Heart left ventricle (tissue), 13 donors: ENCODE results near the gene IL36B.

ENCODE experiments used
- CTCF ChIP-seq, 12 donors: fragments of 200-600 bp; sonication (generic) in 4 of 12; IDR thresholded peaks; one replicate each; pipeline versions ENCODE4 v1.5.0 to v1.8.0; 2018 to 2022; ENCODE audit warnings: antibody characterized with exemption in 12 of 12, mild to moderate bottlenecking in 5 of 12
- POLR2A ChIP-seq, 2 donors: fragments of 450-650 bp; IDR thresholded peaks; one replicate each; pipeline ENCODE4 v1.6.1; 2017; ENCODE audit warnings: antibody characterized with exemption in 2 of 2, mild to moderate bottlenecking in 2 of 2, moderate library complexity in 2 of 2
- donor health status: ischemic (EF 13 %, LVEDD 7.1; RV severe dilation, severe dysfunction).
- donor health status: DM: no; HTN: yes; CAD: no.
- donor health status: DM: no; HTN: no; CAD: no.
- donor health status: ischemic (EF 25% LVEDD 6.9; RV normal size, moderate dysfunction).
- donor health status: ischemic (EF 25% LVEDD 5.7; RV mildly dilated, moderate dysfunction).
- donor health status: ischemic (EF 35%, LVEDD 5.7; RV mildly dilated, moderate dysfunction).
- donor health status: nonischemic (EF 11% LVEDD 7.7; RV severe dilation, severe dysfunction).
- donor health status: DM: yes; HTN: yes; CAD: no.
- donor health status: PGD.
- donor health status: ischemic (EF 29% LVEDD 5.4; RV normal size, mild dysfunction).
- donor health status: nonischemic (EF 23%, LVEDD 6.1; RV moderate dilation, normal function).

DNA sequence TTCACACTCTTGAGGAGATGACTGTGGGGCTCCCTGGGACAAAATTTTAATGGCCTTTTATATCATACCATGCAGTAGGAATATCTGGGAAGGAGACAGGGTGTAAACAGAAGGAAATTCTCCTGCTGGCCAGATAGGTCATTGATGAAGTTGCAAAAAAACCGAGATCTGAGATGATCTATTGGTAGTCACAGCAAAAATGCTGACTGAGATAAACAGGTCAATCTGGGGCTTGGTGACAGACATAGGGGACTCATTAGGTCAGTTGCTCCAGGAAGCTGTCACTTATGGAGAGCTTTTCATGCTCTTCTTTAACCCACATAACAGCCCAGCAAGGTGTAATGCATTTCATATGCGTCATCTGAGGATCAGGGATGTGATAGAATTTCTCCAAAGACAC lies 50.0 kb downstream of the IL36B start:
- no peak for TF ChIP-seq CTCF (IDR thresholded peaks at IDR 0.05)
- no peak for TF ChIP-seq POLR2A (IDR thresholded peaks at IDR 0.05)
